PC-3 (cell line): Measurements from ENCODE around the gene CDH13. TPM values are rescaled to one million over a fixed set of nuclear protein-coding genes. Genes with fewer than 3 reads are reported as not detected.

Experiments used
- ATAC-seq: fragments of 200-7000 bp; cut with Tn5 transposase; 2 replicates; pipeline ENCODE4 v1.9.1; 2020; ENCODE audit warnings: mild to moderate bottlenecking, moderate library complexity
- BruUV-seq: library from RNA; stranded (reverse); fragments of 400-500 nt; replicated peaks from 2 replicates; lab custom pipeline; 2021; lab: Mats Ljungman, UMichigan
- CTCF ChIA-PET: fragments of 300-600 bp; sonication (Branson Sonifier 250); formaldehyde crosslinking; loops from one replicate; lab custom pipeline; 2022; ENCODE audit warnings: antibody characterized with exemption; lab: Charles Lee
- POLR2A ChIA-PET: fragments of 300-600 bp; sonication (Branson Sonifier 250); formaldehyde crosslinking; loops from one replicate; lab custom pipeline; 2022; ENCODE audit warnings: antibody characterized with exemption; ENCODE audit not compliant: unreplicated experiment; lab: Charles Lee
- DNase-seq: peaks from one replicate; pipeline ENCODE4 v3.0.0-alpha.2; 2015
- H2AFZ ChIP-seq: fragments of 300-600 bp; sonication (generic); 2 replicates; pipeline ENCODE4 v1.6.0; 2016; ENCODE audit warnings: antibody characterized with exemption, low read length
- H3F3A ChIP-seq: fragments of 300-600 bp; sonication (generic); one replicate; pipeline ENCODE4 v1.6.0; 2017; ENCODE audit warnings: antibody characterized with exemption, low read length, control low read depth, mild to moderate bottlenecking; ENCODE audit not compliant: unreplicated experiment
- H3K27ac ChIP-seq: fragments of 300-600 bp; sonication (generic); 2 replicates; pipeline ENCODE4 v1.5.1; 2016; ENCODE audit warnings: mild to moderate bottlenecking, low read length
- H3K27me3 ChIP-seq: fragments of 300-600 bp; sonication (generic); 2 replicates; pipeline ENCODE4 v1.6.1; 2016; ENCODE audit warnings: low read length, mixed read lengths
- H3K36me3 ChIP-seq: fragments of 300-600 bp; sonication (generic); 2 replicates; pipeline ENCODE4 v1.6.1; 2016; ENCODE audit warnings: low read depth, mixed run types, low read length, mixed read lengths
- H3K4me1 ChIP-seq: fragments of 300-600 bp; sonication (generic); 2 replicates; pipeline ENCODE4 v1.5.1; 2016; ENCODE audit warnings: low read length; ENCODE audit not compliant: insufficient read depth
- H3K4me2 ChIP-seq: fragments of 300-600 bp; sonication (generic); 2 replicates; pipeline ENCODE4 v1.6.0; 2016; ENCODE audit warnings: low read length
- H3K4me3 ChIP-seq: fragments of 300-600 bp; sonication (generic); 2 replicates; pipeline ENCODE4 v1.5.1; 2016; ENCODE audit warnings: mild to moderate bottlenecking, low read length, mixed read lengths
- H3K79me2 ChIP-seq: fragments of 300-600 bp; sonication (generic); 2 replicates; pipeline ENCODE4 v1.6.1; 2017; ENCODE audit warnings: low read length, mixed read lengths
- H3K9ac ChIP-seq: fragments of 300-600 bp; sonication (generic); 2 replicates; pipeline ENCODE4 v1.6.0; 2016; ENCODE audit warnings: mild to moderate bottlenecking, low read length
- H3K9me2 ChIP-seq: fragments of 300-600 bp; sonication (generic); replicated peaks from 2 replicates; pipeline ENCODE4 v1.6.1; 2016; ENCODE audit warnings: mixed run types, low read length, mixed read lengths
- H3K9me3 ChIP-seq: fragments of 300-600 bp; sonication (generic); 2 replicates; pipeline ENCODE4 v1.6.1; 2016; ENCODE audit warnings: low read length, mixed read lengths
- H4K20me1 ChIP-seq: fragments of 300-600 bp; sonication (generic); 2 replicates; pipeline ENCODE4 v1.6.1; 2016; ENCODE audit warnings: low read length, mixed read lengths
- CTCF ChIP-seq: fragments of 300-600 bp; sonication (generic); conservative IDR thresholded peaks from 2 replicates; pipeline ENCODE4 v1.5.1; 2017; ENCODE audit warnings: antibody characterized with exemption, low read depth, mild to moderate bottlenecking, low read length
- EZH2 ChIP-seq: fragments of 300-600 bp; sonication (generic); IDR thresholded peaks from one replicate; pipeline ENCODE4 v1.6.1; 2017; ENCODE audit warnings: antibody characterized with exemption, mild to moderate bottlenecking, low read length; ENCODE audit not compliant: unreplicated experiment
- EZH2phosphoT487 ChIP-seq: fragments of 300-600 bp; sonication (generic); IDR thresholded peaks from 2 replicates; pipeline ENCODE4 v1.6.1; 2018; ENCODE audit warnings: mild to moderate bottlenecking, antibody characterized with exemption, low read length, borderline replicate concordance
- intact Hi-C: fragments of 100-400 bp; cut with micrococcal nuclease; formaldehyde crosslinking; loops from 2 replicates; pipeline ENCODE4 v1.9.0; 2023
- total RNA-seq: library from RNA; depleted of rRNA; stranded (reverse); fragments of >200 nt; gene quantifications from 2 replicates; pipeline ENCODE4 v1.2.3, GENCODE V29; 2014

The CDH13 gene
- total RNA-seq, 1 experiment from 2014 or later: 0.36 TPM

DNA sequence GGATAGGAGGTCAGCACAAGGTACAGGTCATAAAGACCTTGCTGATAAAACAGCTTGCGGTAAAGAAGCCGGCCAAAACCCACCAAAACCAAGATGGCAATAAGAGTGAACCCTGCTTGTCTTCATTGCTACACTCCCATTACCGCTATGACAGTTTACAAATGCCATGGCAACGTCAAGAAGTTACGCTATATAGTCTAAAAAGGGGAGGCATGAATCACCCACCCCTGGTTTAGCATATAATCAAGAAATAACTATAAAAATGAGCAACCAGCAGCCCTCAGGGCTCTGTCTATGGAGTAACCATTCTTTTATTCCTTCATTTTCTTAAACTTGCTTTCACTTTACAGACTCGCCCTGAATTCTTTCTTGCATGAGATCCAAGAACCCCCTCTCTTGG is 1180.0 kb downstream of the CDH13 start:
- BruUV-seq: no TSS peak
- no peaks in the 10 kb centered on the region for H3K9me3 ChIP-seq
- no peaks in the 10 kb centered on the region for H3K27me3 ChIP-seq
- ChIA-PET CTCF (no interaction called here), POLR2A (no interaction called here)
- peaks cover 37% of the 10 kb centered on the region for H3K79me2 ChIP-seq
- ATAC-seq (no peak), DNase-seq (no peak)
- H3F3A ChIP-seq: no peaks in the 10 kb centered on the region
- no peak overlapping the region for H3K9ac ChIP-seq
- peaks cover 40% of the 10 kb centered on the region for H3K4me1 ChIP-seq
- no peak for TF ChIP-seq EZH2
- TF ChIP-seq CTCF: no peak
- TF ChIP-seq EZH2phosphoT487: no peak
- H3K4me3 ChIP-seq: no peak overlapping the region
- H3K4me2 ChIP-seq: no peak overlapping the region
- no peak overlapping the region for H2AFZ ChIP-seq
- H3K9me2 ChIP-seq: no peaks in the 10 kb centered on the region
- H4K20me1 ChIP-seq: no peaks in the 10 kb centered on the region; the same call in 1 of the 2 replicates
- intact Hi-C loops: no loop called here
- no peak overlapping the region for H3K27ac ChIP-seq
- peaks cover 9% of the 10 kb centered on the region; the same call in 1 of the 2 replicates for H3K36me3 ChIP-seq

GRCh38 chr16:83807327-83807709 is 1180.5 kb downstream of the CDH13 start:
- no peaks in the 10 kb centered on the region for H3F3A ChIP-seq
- peaks cover 14% of the 10 kb centered on the region for H3K36me3 ChIP-seq
- no TSS peak for BruUV-seq
- POLR2A ChIA-PET: interaction anchor here (0.6 kb wide), 2 partner anchors 105 to 118 kb away, joined by 3 to 4 read pairs; no protein-coding TSS in a partner anchor
- no peak overlapping the region for H3K4me3 ChIP-seq
- no peaks in the 10 kb centered on the region for H3K9me3 ChIP-seq
- no peak overlapping the region for H3K9ac ChIP-seq
- H3K27ac ChIP-seq: no peak overlapping the region
- H3K4me2 ChIP-seq: no peak overlapping the region
- intact Hi-C loops: no loop called here
- H2AFZ ChIP-seq: peak overlapping the region; percentile 86; the same call in 1 of the 2 replicates
- CTCF ChIA-PET: interaction anchor here (0.6 kb wide), 1 partner anchor 562 kb away, joined by 6 read pairs; no protein-coding TSS in a partner anchor
- no peaks in the 10 kb centered on the region for H3K9me2 ChIP-seq
- ATAC-seq (no peak), DNase-seq (no peak)
- no peaks in the 10 kb centered on the region; the same call in 1 of the 2 replicates for H4K20me1 ChIP-seq
- H3K27me3 ChIP-seq: no peaks in the 10 kb centered on the region
- peaks cover 37% of the 10 kb centered on the region for H3K79me2 ChIP-seq
- H3K4me1 ChIP-seq: peaks cover 40% of the 10 kb centered on the region
- TF ChIP-seq EZH2 (no peak), CTCF (no peak), EZH2phosphoT487 (no peak)
